A673 (cell line): Measurements from ENCODE around the gene ANKRD55. TPM values are rescaled to one million over a fixed set of nuclear protein-coding genes. Genes with fewer than 3 reads are reported as not detected.

ENCODE experiments used
- BruUV-seq: library from RNA; stranded (reverse); fragments of 400-500 nt; replicated peaks from 2 replicates; lab custom pipeline; 2021; lab: Mats Ljungman, UMichigan
- CTCF ChIA-PET: fragments of 300-600 bp; sonication (Branson Sonifier 250); formaldehyde crosslinking; loops from one replicate; lab custom pipeline; 2022; ENCODE audit warnings: antibody characterized with exemption; lab: Charles Lee
- POLR2A ChIA-PET: fragments of 300-600 bp; sonication (Branson Sonifier 250); formaldehyde crosslinking; loops from one replicate; lab custom pipeline; 2022; ENCODE audit warnings: antibody characterized with exemption; ENCODE audit not compliant: low non-redundant PET; lab: Charles Lee
- DNase-seq: peaks from one replicate; pipeline ENCODE4 v3.0.0-alpha.2; 2015; ENCODE audit warnings: low spot score
- H3K27ac ChIP-seq: fragments of 200-600 bp; sonication (generic); 2 replicates; pipeline ENCODE4 v1.5.1; 2016; ENCODE audit warnings: mixed run types, low read depth, mild to moderate bottlenecking, mixed read lengths, antibody characterized with exemption, low read length; ENCODE audit not compliant: poor library complexity, severe bottlenecking
- H3K27me3 ChIP-seq: fragments of 200-600 bp; sonication (generic); replicated peaks from 2 replicates; pipeline ENCODE4 v1.6.1; 2017; ENCODE audit warnings: mixed run types, low read depth, mild to moderate bottlenecking, mixed read lengths, antibody characterized with exemption, low read length; ENCODE audit not compliant: insufficient read depth, poor library complexity
- H3K36me3 ChIP-seq: fragments of 200-600 bp; sonication (generic); 2 replicates; pipeline ENCODE4 v1.6.1; 2016; ENCODE audit warnings: mixed run types, mild to moderate bottlenecking, mixed read lengths, antibody characterized with exemption, low read length; ENCODE audit not compliant: insufficient read depth, poor library complexity, severe bottlenecking
- H3K4me1 ChIP-seq: fragments of 200-600 bp; sonication (generic); 2 replicates; pipeline ENCODE4 v1.6.1; 2017; ENCODE audit warnings: mixed run types, mild to moderate bottlenecking, mixed read lengths, antibody characterized with exemption, low read length; ENCODE audit not compliant: insufficient read depth, poor library complexity, severe bottlenecking
- H3K4me3 ChIP-seq: fragments of 200-600 bp; sonication (generic); 2 replicates; pipeline ENCODE4 v1.5.1; 2016; ENCODE audit warnings: low read depth, mixed run types, mild to moderate bottlenecking, mixed read lengths, low read length; ENCODE audit not compliant: poor library complexity, severe bottlenecking
- H3K9me3 ChIP-seq: fragments of 200-600 bp; sonication (generic); 2 replicates; pipeline ENCODE4 v1.6.1; 2016; ENCODE audit warnings: mixed run types, low read depth, mild to moderate bottlenecking, mixed read lengths, antibody characterized with exemption, low read length; ENCODE audit not compliant: poor library complexity, severe bottlenecking
- EZH2 ChIP-seq: fragments of 200-600 bp; sonication (generic); IDR thresholded peaks from 2 replicates; pipeline ENCODE4 v1.6.1; 2017; ENCODE audit warnings: borderline replicate concordance, low read depth, mild to moderate bottlenecking, mixed read lengths, antibody characterized with exemption, low read length; ENCODE audit not compliant: poor library complexity, severe bottlenecking
- intact Hi-C: fragments of 100-400 bp; cut with micrococcal nuclease; formaldehyde crosslinking; loops from one replicate; pipeline ENCODE4 v1.10.0; 2022; ENCODE audit not compliant: unreplicated experiment
- total RNA-seq: library from RNA; stranded (reverse); gene quantifications from 2 replicates; pipeline ENCODE4 v1.2.3, GENCODE V29; 2021
- TF ChIP-seq, protein P1 (sequence below): fragments of 300-800, 200-600 bp; sonication (generic); conservative IDR thresholded peaks from 2 replicates; pipeline ENCODE4 v1.5.1; 2017; ENCODE audit warnings: low read depth, mild to moderate bottlenecking, antibody characterized with exemption, low read length, moderate library complexity, mixed read lengths

Gene ANKRD55
- total RNA-seq, 1 experiment from 2014 or later = not detected

DNA sequence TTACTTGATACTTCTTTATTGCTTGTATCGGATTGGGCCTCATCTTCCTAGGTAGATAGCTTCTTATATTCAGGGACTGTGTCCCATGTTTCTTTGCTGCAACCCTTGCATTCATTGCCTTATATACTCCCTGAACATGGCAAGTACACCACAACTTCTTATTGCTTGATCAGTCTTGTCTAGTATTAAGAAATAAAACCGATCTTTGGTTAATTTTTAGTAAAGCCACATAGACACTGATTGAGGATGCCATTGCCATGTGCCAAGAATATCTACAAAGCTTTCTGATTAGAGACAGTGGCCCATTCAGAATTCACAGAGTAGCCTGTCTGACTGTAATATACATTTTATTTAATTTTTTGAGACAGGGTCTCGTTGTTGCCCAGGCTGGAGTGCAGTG, 34.7 kb upstream of the ANKRD55 start:
- TF ChIP-seq, protein P1, sequence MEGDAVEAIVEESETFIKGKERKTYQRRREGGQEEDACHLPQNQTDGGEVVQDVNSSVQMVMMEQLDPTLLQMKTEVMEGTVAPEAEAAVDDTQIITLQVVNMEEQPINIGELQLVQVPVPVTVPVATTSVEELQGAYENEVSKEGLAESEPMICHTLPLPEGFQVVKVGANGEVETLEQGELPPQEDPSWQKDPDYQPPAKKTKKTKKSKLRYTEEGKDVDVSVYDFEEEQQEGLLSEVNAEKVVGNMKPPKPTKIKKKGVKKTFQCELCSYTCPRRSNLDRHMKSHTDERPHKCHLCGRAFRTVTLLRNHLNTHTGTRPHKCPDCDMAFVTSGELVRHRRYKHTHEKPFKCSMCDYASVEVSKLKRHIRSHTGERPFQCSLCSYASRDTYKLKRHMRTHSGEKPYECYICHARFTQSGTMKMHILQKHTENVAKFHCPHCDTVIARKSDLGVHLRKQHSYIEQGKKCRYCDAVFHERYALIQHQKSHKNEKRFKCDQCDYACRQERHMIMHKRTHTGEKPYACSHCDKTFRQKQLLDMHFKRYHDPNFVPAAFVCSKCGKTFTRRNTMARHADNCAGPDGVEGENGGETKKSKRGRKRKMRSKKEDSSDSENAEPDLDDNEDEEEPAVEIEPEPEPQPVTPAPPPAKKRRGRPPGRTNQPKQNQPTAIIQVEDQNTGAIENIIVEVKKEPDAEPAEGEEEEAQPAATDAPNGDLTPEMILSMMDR = no peak
- TF ChIP-seq EZH2 = no peak
- Histone ChIP-seq H3K27ac (no peak overlapping the region), H3K36me3 (no peaks in the 10 kb centered on the region), H3K4me1 (no peaks in the 10 kb centered on the region), H3K4me3 (no peak overlapping the region), H3K9me3 (no peaks in the 10 kb centered on the region), H3K27me3 (no peaks in the 10 kb centered on the region)
- POLR2A ChIA-PET = no interaction called here
- intact Hi-C loops = no loop called here
- no TSS peak for BruUV-seq
- DNase-seq = no peak
- CTCF ChIA-PET = no interaction called here

DNA sequence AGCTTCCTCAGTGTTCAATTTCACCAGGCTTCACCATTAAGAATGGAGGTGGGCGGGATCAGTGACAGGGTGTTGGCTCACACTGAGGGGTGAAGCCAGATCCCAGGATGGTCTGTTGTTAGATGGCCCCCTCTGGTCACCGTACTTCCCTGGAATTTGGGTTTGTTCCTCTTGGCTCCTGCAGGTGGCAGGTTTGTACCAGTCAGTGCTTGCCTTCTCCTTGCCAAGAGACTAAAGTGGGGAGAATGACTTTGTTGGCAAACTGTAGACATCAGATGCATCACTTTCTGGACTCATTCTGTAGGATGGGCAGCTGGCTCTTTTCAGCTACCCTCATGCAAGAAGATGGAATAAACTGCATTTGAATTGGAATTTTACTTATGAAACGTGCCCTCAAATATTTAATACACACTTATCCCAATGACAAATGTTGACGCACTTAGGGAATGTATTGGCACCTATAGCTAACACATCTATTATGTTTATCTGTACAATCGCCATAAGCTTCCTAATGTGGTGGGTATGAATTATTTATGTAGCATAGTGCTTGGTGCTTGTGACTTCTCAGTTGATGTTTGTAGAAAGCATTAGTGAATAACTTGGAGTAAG, 31.4 kb upstream of the ANKRD55 start:
- Histone ChIP-seq H3K9me3 (no peaks in the 10 kb centered on the region), H3K27ac (no peak overlapping the region), H3K27me3 (no peaks in the 10 kb centered on the region), H3K4me3 (no peak overlapping the region), H3K4me1 (no peaks in the 10 kb centered on the region), H3K36me3 (no peaks in the 10 kb centered on the region)
- TF ChIP-seq, protein P1 = peak; percentile 75
- no peak for TF ChIP-seq EZH2
- intact Hi-C loops = loop anchor here (2.0 kb wide), 2 partner anchors 328 to 1092 kb away; partner anchors contain the start of gene CDC20B
- ChIA-PET POLR2A (interaction anchor here (0.6 kb wide), 1 partner anchor 1077 kb away, joined by 4 read pairs; no protein-coding TSS in a partner anchor), CTCF (interaction anchor here (1.0 kb wide), 1 partner anchor 574 kb away, joined by 7 read pairs; no protein-coding TSS in a partner anchor)
- no TSS peak for BruUV-seq
- DNase-seq = peak; percentile 70

DNA sequence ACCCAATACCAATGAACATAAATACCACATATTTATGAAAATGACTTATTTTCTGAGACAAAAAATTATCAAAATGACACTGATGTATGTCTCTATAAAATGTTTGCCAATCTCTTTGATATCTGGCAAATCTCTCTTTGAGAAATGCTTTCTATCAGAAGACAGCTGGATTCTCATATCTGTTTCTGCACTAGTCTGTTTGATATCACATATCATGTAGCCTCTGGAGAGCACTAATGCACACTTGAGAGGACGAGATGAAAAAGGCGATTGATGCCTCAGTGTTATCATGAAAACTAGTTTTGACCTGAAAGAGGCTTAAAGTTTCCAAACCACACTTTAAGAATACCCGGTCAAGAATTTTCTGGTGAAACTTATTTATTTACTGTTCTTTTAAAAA, 29.1 kb upstream of the ANKRD55 start:
- DNase-seq = no peak
- Histone ChIP-seq H3K27ac (no peak overlapping the region), H3K9me3 (no peaks in the 10 kb centered on the region), H3K27me3 (no peaks in the 10 kb centered on the region), H3K36me3 (no peaks in the 10 kb centered on the region), H3K4me1 (no peaks in the 10 kb centered on the region), H3K4me3 (no peak overlapping the region)
- TF ChIP-seq, protein P1 = no peak
- TF ChIP-seq EZH2 = no peak
- intact Hi-C loops = no loop called here
- ChIA-PET CTCF (interaction anchor here (0.8 kb wide), 1 partner anchor 576 kb away, joined by 4 read pairs; no protein-coding TSS in a partner anchor), POLR2A (no interaction called here)
- BruUV-seq = no TSS peak
